Gastroesophageal sphincter (tissue), 4 donors: Measurements from ENCODE around the gene NEURL1. TPM values are rescaled to one million over a fixed set of nuclear protein-coding genes. Genes with fewer than 3 reads are reported as not detected.

ENCODE experiments used
- ATAC-seq: fragments of 150-250 bp; one replicate; pipeline ENCODE4 v1.9.1; 2016; ENCODE audit warnings: mild to moderate bottlenecking, moderate library complexity
- H3K27ac ChIP-seq, 4 donors: fragments of 200-600 bp; sonication (generic) in 3 of 4; 1 replicate in 3 of 4; 2 replicates in 1 of 4; pipeline ENCODE4 v1.5.1; 2016 to 2019
- H3K27me3 ChIP-seq: fragments of 200-600 bp; sonication (generic); one replicate; pipeline ENCODE4 v1.5.1; 2019
- H3K36me3 ChIP-seq, 2 donors: fragments of 200-600 bp; sonication (generic); one replicate each; pipeline ENCODE4 v1.5.1; 2019; ENCODE audit warnings: control low read depth in 1 of 2
- H3K4me1 ChIP-seq, 3 donors: fragments of 200-600 bp; sonication (generic); 1 replicate in 2 of 3; 2 replicates in 1 of 3; pipeline ENCODE4 v1.5.1; 2016 to 2019; ENCODE audit warnings: control low read depth in 2 of 3
- H3K4me3 ChIP-seq, 2 donors: fragments of 200-600 bp; sonication (generic); one replicate each; pipeline ENCODE4 v1.5.1; 2019; ENCODE audit warnings: mild to moderate bottlenecking in 1 of 2, moderate library complexity in 1 of 2
- H3K9me3 ChIP-seq, 3 donors: fragments of 200-600 bp; sonication (generic); one replicate each; pipeline ENCODE4 v1.5.1; 2017 to 2019; ENCODE audit warnings: control low read depth in 2 of 3
- EP300 ChIP-seq: sonication (generic); formaldehyde crosslinking; IDR thresholded peaks from one replicate; pipeline ENCODE4 v1.6.1; 2017; ENCODE audit warnings: antibody characterized with exemption, mild to moderate bottlenecking
- POLR2A ChIP-seq, 2 donors: fragments of 450-650 bp; IDR thresholded peaks; one replicate each; pipeline ENCODE4 v1.6.1; 2017; ENCODE audit warnings: antibody characterized with exemption in 2 of 2, mild to moderate bottlenecking in 2 of 2, moderate library complexity in 1 of 2
- POLR2AphosphoS5 ChIP-seq: sonication (generic); formaldehyde crosslinking; IDR thresholded peaks from one replicate; pipeline ENCODE4 v1.6.1; 2017; ENCODE audit warnings: antibody characterized with exemption
- WGBS, 2 donors: methylation state at CpG; one replicate each; pipeline ENCODE4 v1.1.5; 2018; ENCODE audit warnings: low coverage in 1 of 2; 5-methylcytosine and 5-hydroxymethylcytosine counted together
- total RNA-seq, 4 donors: library from RNA; depleted of rRNA; stranded (reverse); fragments of >200 nt; gene quantifications; one replicate each; pipeline ENCODE4 v1.1.0, GENCODE V29; 2016
- TF ChIP-seq, protein P1 (sequence below), 4 experiments: fragments of 200-600 bp in 2 of 4; fragments of 450-650 bp in 2 of 4; sonication (generic) in 1 of 4; IDR thresholded peaks; one replicate each; pipeline ENCODE4 v1.5.1; 2017 to 2019; ENCODE audit warnings: antibody characterized with exemption in 4 of 4, mild to moderate bottlenecking in 2 of 4, moderate library complexity in 2 of 4

The NEURL1 gene
- total RNA-seq, 4 donors from 2014 or later = 0.15 to 0.27 (median 0.19) TPM; not detected in 1

DNA sequence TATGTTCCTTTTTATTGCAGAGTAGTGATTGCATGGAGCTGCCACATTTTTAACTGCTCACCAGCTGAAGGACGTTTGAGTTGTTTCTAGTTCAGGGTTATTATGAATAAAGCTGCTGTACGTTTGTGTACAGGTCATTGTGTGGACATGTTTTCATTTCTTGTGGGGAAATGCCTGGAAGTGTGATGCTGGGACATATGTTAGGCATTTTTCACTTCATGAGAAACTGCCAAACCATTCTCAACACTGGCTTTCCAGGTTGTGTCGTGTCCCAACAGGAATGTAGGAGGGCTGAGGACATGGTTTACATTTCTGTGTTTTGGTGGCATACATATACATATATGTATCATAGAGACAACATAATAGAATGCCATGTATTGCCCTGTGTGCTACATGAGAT lies 73.0 kb downstream of the NEURL1 start:
- no peak for ATAC-seq
- Histone ChIP-seq H3K36me3 (no peaks in the 10 kb centered on the region), H3K9me3 (no peaks in the 10 kb centered on the region), H3K27ac (no peak overlapping the region), H3K4me1 (no peaks in the 10 kb centered on the region), H3K27me3 (peaks cover under 1% of the 10 kb centered on the region), H3K4me3 (no peak overlapping the region)
- 47 to 69% methylated on average over 3 of the region's 3 CpGs for WGBS, 2 donors
- TF ChIP-seq EP300 (no peak), POLR2AphosphoS5 (no peak), POLR2A (IDR thresholded peaks at IDR 0.05) (no peak)

DNA sequence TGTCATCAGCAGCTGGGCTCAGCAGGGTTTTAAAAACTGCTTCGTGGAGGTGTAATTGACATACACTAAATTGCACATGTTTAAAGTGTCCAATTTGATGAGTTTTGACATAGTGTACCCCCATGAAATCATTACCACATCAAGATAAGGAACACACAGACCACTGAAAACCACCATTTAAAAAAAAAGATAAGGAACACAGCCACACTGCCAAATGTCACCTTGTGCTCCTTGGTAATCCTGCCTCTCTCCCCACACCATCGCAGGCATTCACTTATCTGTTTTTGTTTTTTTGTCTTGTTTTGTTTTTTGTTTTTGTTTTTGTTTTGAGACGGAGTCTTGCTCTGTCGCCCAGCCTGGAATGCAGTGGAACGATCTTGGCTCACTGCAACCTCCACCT lies 75.0 kb downstream of the NEURL1 start:
- Histone ChIP-seq H3K4me3 (no peak overlapping the region), H3K27ac (no peak overlapping the region), H3K4me1 (no peaks in the 10 kb centered on the region), H3K9me3 (no peaks in the 10 kb centered on the region), H3K36me3 (no peaks in the 10 kb centered on the region), H3K27me3 (no peaks in the 10 kb centered on the region)
- WGBS, 2 donors = 92% methylated on average over 4 of the region's 5 CpGs; no CpG with 5 or more reads in 1 of the 2 donors
- ATAC-seq = no peak
- no peak for TF ChIP-seq POLR2AphosphoS5
- TF ChIP-seq EP300 = no peak
- TF ChIP-seq POLR2A (IDR thresholded peaks at IDR 0.05) = no peak
- TF ChIP-seq, protein P1, sequence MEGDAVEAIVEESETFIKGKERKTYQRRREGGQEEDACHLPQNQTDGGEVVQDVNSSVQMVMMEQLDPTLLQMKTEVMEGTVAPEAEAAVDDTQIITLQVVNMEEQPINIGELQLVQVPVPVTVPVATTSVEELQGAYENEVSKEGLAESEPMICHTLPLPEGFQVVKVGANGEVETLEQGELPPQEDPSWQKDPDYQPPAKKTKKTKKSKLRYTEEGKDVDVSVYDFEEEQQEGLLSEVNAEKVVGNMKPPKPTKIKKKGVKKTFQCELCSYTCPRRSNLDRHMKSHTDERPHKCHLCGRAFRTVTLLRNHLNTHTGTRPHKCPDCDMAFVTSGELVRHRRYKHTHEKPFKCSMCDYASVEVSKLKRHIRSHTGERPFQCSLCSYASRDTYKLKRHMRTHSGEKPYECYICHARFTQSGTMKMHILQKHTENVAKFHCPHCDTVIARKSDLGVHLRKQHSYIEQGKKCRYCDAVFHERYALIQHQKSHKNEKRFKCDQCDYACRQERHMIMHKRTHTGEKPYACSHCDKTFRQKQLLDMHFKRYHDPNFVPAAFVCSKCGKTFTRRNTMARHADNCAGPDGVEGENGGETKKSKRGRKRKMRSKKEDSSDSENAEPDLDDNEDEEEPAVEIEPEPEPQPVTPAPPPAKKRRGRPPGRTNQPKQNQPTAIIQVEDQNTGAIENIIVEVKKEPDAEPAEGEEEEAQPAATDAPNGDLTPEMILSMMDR (IDR thresholded peaks at IDR 0.05) = no peak

DNA sequence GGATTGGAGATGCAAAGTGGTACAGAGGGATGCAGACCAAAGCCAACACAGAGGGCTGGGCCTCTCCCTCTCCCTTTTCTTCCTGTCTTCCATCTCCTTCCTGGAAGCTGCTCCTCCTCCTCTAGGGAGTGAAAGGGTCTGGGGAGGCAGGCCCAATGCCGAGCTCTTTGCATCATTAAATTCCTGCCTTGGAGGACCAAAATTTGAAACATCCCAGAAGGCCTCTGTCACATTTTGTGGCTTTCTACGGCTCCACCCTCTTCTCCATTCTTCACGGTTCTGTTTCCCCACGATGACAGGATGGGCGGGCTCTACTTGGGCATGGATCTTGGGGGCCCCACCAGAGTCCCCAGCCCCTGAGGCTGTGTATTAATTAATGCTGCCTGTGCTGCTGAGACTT lies 76.4 kb downstream of the NEURL1 start:
- no peak for ATAC-seq
- Histone ChIP-seq H3K9me3 (no peaks in the 10 kb centered on the region), H3K4me1 (no peaks in the 10 kb centered on the region), H3K36me3 (no peaks in the 10 kb centered on the region), H3K27me3 (no peaks in the 10 kb centered on the region), H3K4me3 (no peak overlapping the region), H3K27ac (no peak overlapping the region)
- TF ChIP-seq, protein P1 (IDR thresholded peaks at IDR 0.05) = no peak
- WGBS, 2 donors = 75% methylated on average over 1 of the region's 5 CpGs; no CpG with 5 or more reads in 1 of the 2 donors

DNA sequence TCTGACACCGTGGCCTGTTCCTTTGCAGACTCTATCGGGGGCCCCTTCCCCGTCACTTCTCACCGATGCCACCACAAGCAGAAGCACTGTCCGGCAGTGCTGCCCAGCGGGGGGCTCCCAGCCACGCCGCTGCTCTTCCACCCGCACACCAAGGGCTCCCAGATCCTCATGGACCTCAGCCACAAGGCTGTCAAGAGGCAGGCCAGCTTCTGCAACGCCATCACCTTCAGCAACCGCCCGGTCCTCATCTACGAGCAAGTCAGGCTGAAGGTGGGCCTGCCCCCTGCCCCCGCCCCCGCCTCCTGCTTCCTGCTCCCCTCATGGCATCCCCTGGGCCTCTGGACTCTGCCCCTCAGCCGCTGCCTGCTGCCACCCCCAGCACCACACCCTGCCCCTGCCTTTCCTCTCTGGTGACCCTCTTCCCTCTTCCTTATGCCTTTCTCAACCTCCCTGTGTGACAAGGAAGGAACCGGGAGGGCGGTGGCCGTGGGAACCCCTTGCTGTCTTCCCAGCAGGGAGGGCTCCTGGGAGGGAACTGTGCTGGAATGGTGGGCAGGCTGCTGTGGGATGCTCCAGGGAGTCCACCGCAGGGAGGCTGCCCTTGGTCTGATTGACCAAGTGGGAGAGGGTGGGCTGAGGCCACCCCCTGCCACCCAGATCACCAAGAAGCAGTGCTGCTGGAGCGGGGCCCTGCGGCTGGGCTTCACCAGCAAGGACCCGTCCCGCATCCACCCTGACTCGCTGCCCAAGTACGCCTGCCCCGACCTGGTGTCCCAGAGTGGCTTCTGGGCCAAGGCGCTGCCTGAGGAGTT lies 77.5 kb downstream of the NEURL1 start:
- Histone ChIP-seq H3K27ac (no peak overlapping the region), H3K36me3 (no peaks in the 10 kb centered on the region), H3K9me3 (no peaks in the 10 kb centered on the region), H3K27me3 (no peaks in the 10 kb centered on the region), H3K4me3 (no peak overlapping the region), H3K4me1 (no peaks in the 10 kb centered on the region)
- WGBS, 2 donors = 95% methylated on average over 4 of the region's 28 CpGs; no CpG with 5 or more reads in 1 of the 2 donors
- ATAC-seq = peak; percentile 23
- no peak for TF ChIP-seq EP300
- TF ChIP-seq, protein P1 (IDR thresholded peaks at IDR 0.05) = no peak
- no peak for TF ChIP-seq POLR2A (IDR thresholded peaks at IDR 0.05)
- TF ChIP-seq POLR2AphosphoS5 = no peak

DNA sequence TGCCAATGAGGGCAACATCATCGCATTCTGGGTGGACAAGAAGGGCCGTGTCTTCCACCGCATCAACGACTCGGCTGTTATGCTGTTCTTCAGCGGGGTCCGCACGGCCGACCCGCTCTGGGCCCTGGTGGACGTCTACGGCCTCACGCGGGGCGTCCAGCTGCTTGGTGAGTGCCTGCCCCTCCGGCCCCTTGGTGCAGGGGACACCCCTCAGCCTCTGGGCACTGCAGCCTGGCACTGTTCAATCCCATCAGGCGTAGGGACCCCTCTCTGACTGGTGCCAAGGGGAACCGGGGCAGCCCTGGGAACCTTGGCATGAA lies 78.1 kb downstream of the NEURL1 start:
- Histone ChIP-seq H3K4me1 (no peaks in the 10 kb centered on the region), H3K27me3 (no peaks in the 10 kb centered on the region), H3K9me3 (no peaks in the 10 kb centered on the region), H3K27ac (no peak overlapping the region), H3K36me3 (no peaks in the 10 kb centered on the region), H3K4me3 (no peak overlapping the region)
- no CpG with 5 or more reads among the region's 18 CpGs for WGBS, 2 donors
- TF ChIP-seq, protein P1 (IDR thresholded peaks at IDR 0.05) = no peak
- TF ChIP-seq EP300 (no peak), POLR2AphosphoS5 (no peak), POLR2A (IDR thresholded peaks at IDR 0.05) (no peak)
- ATAC-seq = no peak
